Gastroesophageal sphincter (tissue), 4 donors: ENCODE data around the gene OR6B1. TPM values are rescaled to one million over a fixed set of nuclear protein-coding genes. Genes with fewer than 3 reads are reported as not detected.

Experiments
- ATAC-seq: fragments of 150-250 bp; one replicate; pipeline ENCODE4 v1.9.1; 2016; ENCODE audit warnings: mild to moderate bottlenecking, moderate library complexity
- H3K27ac ChIP-seq, 4 donors: fragments of 200-600 bp; sonication (generic) in 3 of 4; 1 replicate in 3 of 4; 2 replicates in 1 of 4; pipeline ENCODE4 v1.5.1; 2016 to 2019
- H3K27me3 ChIP-seq: fragments of 200-600 bp; sonication (generic); one replicate; pipeline ENCODE4 v1.5.1; 2019
- H3K36me3 ChIP-seq, 2 donors: fragments of 200-600 bp; sonication (generic); one replicate each; pipeline ENCODE4 v1.5.1; 2019; ENCODE audit warnings: control low read depth in 1 of 2
- H3K4me1 ChIP-seq, 3 donors: fragments of 200-600 bp; sonication (generic); 1 replicate in 2 of 3; 2 replicates in 1 of 3; pipeline ENCODE4 v1.5.1; 2016 to 2019; ENCODE audit warnings: control low read depth in 2 of 3
- H3K4me3 ChIP-seq, 2 donors: fragments of 200-600 bp; sonication (generic); one replicate each; pipeline ENCODE4 v1.5.1; 2019; ENCODE audit warnings: mild to moderate bottlenecking in 1 of 2, moderate library complexity in 1 of 2
- H3K9me3 ChIP-seq, 3 donors: fragments of 200-600 bp; sonication (generic); one replicate each; pipeline ENCODE4 v1.5.1; 2017 to 2019; ENCODE audit warnings: control low read depth in 2 of 3
- EP300 ChIP-seq: sonication (generic); formaldehyde crosslinking; IDR thresholded peaks from one replicate; pipeline ENCODE4 v1.6.1; 2017; ENCODE audit warnings: antibody characterized with exemption, mild to moderate bottlenecking
- POLR2A ChIP-seq, 2 donors: fragments of 450-650 bp; IDR thresholded peaks; one replicate each; pipeline ENCODE4 v1.6.1; 2017; ENCODE audit warnings: antibody characterized with exemption in 2 of 2, mild to moderate bottlenecking in 2 of 2, moderate library complexity in 1 of 2
- POLR2AphosphoS5 ChIP-seq: sonication (generic); formaldehyde crosslinking; IDR thresholded peaks from one replicate; pipeline ENCODE4 v1.6.1; 2017; ENCODE audit warnings: antibody characterized with exemption
- WGBS, 2 donors: methylation state at CpG; one replicate each; pipeline ENCODE4 v1.1.5; 2018; ENCODE audit warnings: low coverage in 1 of 2; 5-methylcytosine and 5-hydroxymethylcytosine counted together
- total RNA-seq, 4 donors: library from RNA; depleted of rRNA; stranded (reverse); fragments of >200 nt; gene quantifications; one replicate each; pipeline ENCODE4 v1.1.0, GENCODE V29; 2016
- TF ChIP-seq, protein P1 (sequence below), 4 experiments: fragments of 200-600 bp in 2 of 4; fragments of 450-650 bp in 2 of 4; sonication (generic) in 1 of 4; IDR thresholded peaks; one replicate each; pipeline ENCODE4 v1.5.1; 2017 to 2019; ENCODE audit warnings: antibody characterized with exemption in 4 of 4, mild to moderate bottlenecking in 2 of 4, moderate library complexity in 2 of 4

The OR6B1 gene
- total RNA-seq, 4 donors from 2014 or later, result not detected

DNA sequence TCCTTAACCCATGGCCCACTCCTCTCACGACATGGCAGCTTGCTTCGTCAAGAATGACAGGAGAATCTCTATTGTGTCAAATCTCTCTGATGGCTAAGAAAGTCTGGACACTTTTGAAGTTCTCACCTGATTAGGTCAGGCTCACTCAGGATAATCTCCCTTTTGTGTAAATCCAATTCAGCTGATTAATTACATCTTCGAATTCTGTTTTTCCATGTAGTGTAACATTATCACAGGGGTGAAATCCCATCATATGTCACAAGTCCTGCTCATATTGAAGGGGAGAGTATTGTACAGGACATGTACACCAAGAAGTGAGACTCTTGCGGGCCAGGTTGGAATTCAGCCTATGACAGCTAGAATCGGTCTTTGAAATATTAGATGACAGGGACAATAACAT, 16.2 kb upstream of the OR6B1 start:
- Histone ChIP-seq H3K27ac (no peak overlapping the region), H3K27me3 (no peaks in the 10 kb centered on the region), H3K9me3 (no peaks in the 10 kb centered on the region), H3K4me1 (peaks cover 0 to 11% (median 2%) of the 10 kb centered on the region in 3 donors), H3K36me3 (no peaks in the 10 kb centered on the region), H3K4me3 (no peak overlapping the region)
- TF ChIP-seq POLR2AphosphoS5 (no peak), POLR2A (IDR thresholded peaks at IDR 0.05) (no peak), EP300 (no peak)
- TF ChIP-seq, protein P1, sequence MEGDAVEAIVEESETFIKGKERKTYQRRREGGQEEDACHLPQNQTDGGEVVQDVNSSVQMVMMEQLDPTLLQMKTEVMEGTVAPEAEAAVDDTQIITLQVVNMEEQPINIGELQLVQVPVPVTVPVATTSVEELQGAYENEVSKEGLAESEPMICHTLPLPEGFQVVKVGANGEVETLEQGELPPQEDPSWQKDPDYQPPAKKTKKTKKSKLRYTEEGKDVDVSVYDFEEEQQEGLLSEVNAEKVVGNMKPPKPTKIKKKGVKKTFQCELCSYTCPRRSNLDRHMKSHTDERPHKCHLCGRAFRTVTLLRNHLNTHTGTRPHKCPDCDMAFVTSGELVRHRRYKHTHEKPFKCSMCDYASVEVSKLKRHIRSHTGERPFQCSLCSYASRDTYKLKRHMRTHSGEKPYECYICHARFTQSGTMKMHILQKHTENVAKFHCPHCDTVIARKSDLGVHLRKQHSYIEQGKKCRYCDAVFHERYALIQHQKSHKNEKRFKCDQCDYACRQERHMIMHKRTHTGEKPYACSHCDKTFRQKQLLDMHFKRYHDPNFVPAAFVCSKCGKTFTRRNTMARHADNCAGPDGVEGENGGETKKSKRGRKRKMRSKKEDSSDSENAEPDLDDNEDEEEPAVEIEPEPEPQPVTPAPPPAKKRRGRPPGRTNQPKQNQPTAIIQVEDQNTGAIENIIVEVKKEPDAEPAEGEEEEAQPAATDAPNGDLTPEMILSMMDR (IDR thresholded peaks at IDR 0.05), result no peak
- ATAC-seq, result no peak
- 83 to 93% methylated on average over 5 of the region's 5 CpGs for whole genome bisulfite sequencing, 2 donors

DNA sequence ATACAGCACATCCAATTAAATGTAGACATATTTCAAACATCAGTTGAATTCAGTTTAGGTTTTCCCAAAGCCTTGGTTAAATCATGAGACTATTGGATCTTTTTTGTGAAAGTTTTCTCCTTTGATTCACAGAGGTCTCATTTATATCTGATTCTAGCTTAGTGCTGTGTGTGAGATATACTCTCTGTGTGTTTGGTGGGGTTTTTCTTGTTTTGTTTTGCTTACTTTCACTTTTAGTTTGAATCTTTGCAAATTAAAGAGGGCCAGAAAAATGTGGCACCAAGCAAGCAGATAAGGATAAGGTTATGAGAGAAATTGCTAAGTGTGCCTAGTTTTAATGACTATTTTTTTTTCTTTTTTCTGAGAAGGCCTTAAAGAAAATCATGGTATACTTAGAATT, 12.6 kb upstream of the OR6B1 start:
- Histone ChIP-seq H3K27me3 (no peaks in the 10 kb centered on the region), H3K27ac (no peak overlapping the region), H3K4me1 (peaks cover 0 to 27% (median 2%) of the 10 kb centered on the region in 3 donors), H3K4me3 (no peak overlapping the region), H3K9me3 (no peaks in the 10 kb centered on the region), H3K36me3 (no peaks in the 10 kb centered on the region)
- TF ChIP-seq POLR2A (IDR thresholded peaks at IDR 0.05), result no peak
- TF ChIP-seq, protein P1 (IDR thresholded peaks at IDR 0.05), result no peak
- TF ChIP-seq POLR2AphosphoS5, result no peak
- TF ChIP-seq EP300, result no peak
- no peak for ATAC-seq

DNA sequence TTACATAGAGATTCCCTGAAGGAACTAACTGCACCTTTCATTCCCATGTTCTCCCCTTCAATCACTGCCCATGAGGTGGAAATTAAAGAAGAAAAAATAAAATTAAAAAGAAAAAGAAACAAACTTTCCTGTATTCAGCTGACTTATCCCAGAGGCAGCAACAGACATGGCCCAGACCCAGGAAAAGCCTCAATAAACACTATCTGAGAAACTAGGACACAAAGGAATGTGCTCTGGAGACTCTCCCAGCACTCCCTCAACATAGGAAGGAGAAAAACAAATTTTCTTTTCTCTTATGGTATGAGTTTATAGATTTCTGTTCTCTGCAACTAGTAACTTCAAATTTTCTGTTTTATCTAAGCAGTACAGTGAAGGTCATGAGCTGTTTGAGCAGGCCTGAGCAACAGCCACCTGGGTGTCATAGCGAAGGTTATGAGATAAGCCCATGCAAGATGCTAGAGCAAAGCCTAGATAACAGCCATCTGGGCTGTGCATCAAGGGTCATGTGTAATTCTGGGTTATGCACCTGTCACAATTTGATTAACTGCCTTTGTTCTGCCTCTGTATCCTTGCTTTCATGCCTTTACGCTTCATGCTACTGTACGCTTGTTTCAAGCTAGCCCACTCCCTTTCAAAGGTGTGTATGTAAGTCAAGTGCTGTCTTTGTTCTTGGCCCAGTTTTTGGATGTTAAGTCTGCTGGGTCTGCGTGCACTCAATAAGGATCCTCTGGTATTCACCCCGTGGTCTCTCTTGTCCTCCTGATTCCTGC, 11.0 kb upstream of the OR6B1 start:
- ATAC-seq, result no peak
- Histone ChIP-seq H3K27ac (peak overlapping the region in 2 of 4 donors; percentile 15 to 22), H3K36me3 (no peaks in the 10 kb centered on the region), H3K4me1 (peaks cover 0 to 32% (median 6%) of the 10 kb centered on the region in 3 donors), H3K4me3 (no peak overlapping the region), H3K27me3 (no peaks in the 10 kb centered on the region), H3K9me3 (no peaks in the 10 kb centered on the region)
- TF ChIP-seq POLR2A (IDR thresholded peaks at IDR 0.05), result no peak
- TF ChIP-seq, protein P1 (IDR thresholded peaks at IDR 0.05), result no peak
- no peak for TF ChIP-seq POLR2AphosphoS5
- no peak for TF ChIP-seq EP300
- WGBS, 2 donors, result 91 to 93% methylated on average over 4 to 5 of the region's 5 CpGs

DNA sequence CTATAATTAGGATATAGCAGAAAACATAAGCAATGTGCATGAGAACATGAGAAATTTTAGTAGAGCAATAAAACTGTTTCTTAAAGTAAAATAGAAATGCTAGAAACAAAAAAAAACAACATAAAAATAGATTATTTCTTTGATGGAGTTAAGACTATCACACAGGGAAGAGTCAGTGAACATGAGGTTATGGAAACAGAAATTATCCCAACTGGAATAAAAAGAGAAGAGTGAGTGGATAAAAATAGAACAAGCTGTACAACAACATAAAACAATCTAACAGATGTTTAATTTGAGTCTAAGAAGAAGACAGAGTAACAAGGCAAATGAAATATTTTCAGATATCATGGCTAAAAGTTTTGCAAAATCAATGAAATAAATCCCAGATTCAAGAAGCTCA, 7.5 kb upstream of the OR6B1 start:
- no peaks in the 10 kb centered on the region for H3K9me3 ChIP-seq
- TF ChIP-seq, protein P1 (IDR thresholded peaks at IDR 0.05), result no peak
- TF ChIP-seq POLR2AphosphoS5, result no peak
- H3K27ac ChIP-seq, result no peak overlapping the region
- no peaks in the 10 kb centered on the region for H3K27me3 ChIP-seq
- ATAC-seq, result no peak
- H3K36me3 ChIP-seq, result no peaks in the 10 kb centered on the region
- no peak overlapping the region for H3K4me3 ChIP-seq
- H3K4me1 ChIP-seq, result peaks cover 0 to 32% (median 6%) of the 10 kb centered on the region in 3 donors

DNA sequence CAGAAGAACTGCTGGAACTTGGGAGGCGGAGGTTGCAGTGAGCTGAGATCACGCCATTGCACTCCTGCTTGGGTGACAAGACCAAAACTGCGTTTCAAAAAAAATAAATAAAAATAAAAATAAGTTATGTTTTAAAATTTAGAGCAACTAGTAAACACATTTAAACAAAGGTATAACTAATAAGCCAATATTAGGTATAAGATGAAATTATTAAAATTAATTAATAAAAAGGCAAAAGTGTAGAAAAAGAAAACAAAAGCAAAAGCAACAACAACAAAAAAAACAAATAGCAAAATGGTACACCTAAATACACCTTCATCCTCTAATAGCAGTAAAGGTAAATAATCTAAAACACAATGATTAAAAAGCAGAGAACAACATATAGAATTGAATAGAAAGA, 6.2 kb upstream of the OR6B1 start:
- Histone ChIP-seq H3K4me1 (peaks cover 0 to 27% (median 4%) of the 10 kb centered on the region in 3 donors), H3K27me3 (no peaks in the 10 kb centered on the region), H3K9me3 (no peaks in the 10 kb centered on the region), H3K4me3 (no peak overlapping the region), H3K27ac (no peak overlapping the region), H3K36me3 (no peaks in the 10 kb centered on the region)
- ATAC-seq, result no peak
- TF ChIP-seq EP300, result no peak
- no peak for TF ChIP-seq POLR2A (IDR thresholded peaks at IDR 0.05)
- no peak for TF ChIP-seq POLR2AphosphoS5
- TF ChIP-seq, protein P1 (IDR thresholded peaks at IDR 0.05), result no peak
- WGBS, 2 donors, result 90 to 100% methylated on average over 3 of the region's 3 CpGs
